ENCODE measurements around the gene RIOK2.

The RIOK2 gene

GRCh38 chr5:97171703-97172102 lies 11.3 kb downstream of the RIOK2 start:
- WGBS (ENCODE audit: insufficient coverage, insufficient read length), result no CpG with 5 or more reads among the region's 3 CpGs
- DNase-seq (ENCODE audit: low read depth, low spot score), result no peak
- H3K27ac ChIP-seq (ENCODE audit: low read length), result no peak overlapping the region
- H3K4me3 ChIP-seq (ENCODE audit: low read length), result no peak overlapping the region
- H3K27me3 ChIP-seq (ENCODE audit: control insufficient read depth, insufficient read depth, low read length), result no peaks in the 10 kb centered on the region
- H3K9me3 ChIP-seq (ENCODE audit: control insufficient read depth, insufficient read depth, low read length), result no peaks in the 10 kb centered on the region
- H3K4me1 ChIP-seq (ENCODE audit: control insufficient read depth, insufficient read depth, low read length), result no peaks in the 10 kb centered on the region
- peaks cover 6% of the 10 kb centered on the region; the same call in 1 of the 2 replicates for H3K36me3 ChIP-seq (ENCODE audit: control insufficient read depth, insufficient read depth, low read length)

- Histone ChIP-seq H3K9me3 (ENCODE audit: control insufficient read depth, insufficient read depth, low read length) (no peaks in the 10 kb centered on the region), H3K27me3 (ENCODE audit: control insufficient read depth, insufficient read depth, low read length) (no peaks in the 10 kb centered on the region), H3K36me3 (ENCODE audit: control insufficient read depth, insufficient read depth, low read length) (peaks cover 8% of the 10 kb centered on the region; the same call in 1 of the 2 replicates), H3K4me3 (ENCODE audit: low read length) (no peak overlapping the region), H3K4me1 (ENCODE audit: control insufficient read depth, insufficient read depth, low read length) (no peaks in the 10 kb centered on the region), H3K27ac (ENCODE audit: low read length) (no peak overlapping the region)
- no CpG with 5 or more reads among the region's 6 CpGs for WGBS (ENCODE audit: insufficient coverage, insufficient read length)
- DNase-seq (ENCODE audit: low read depth, low spot score), result no peak
Observed at GRCh38 chr5:97167435-97167834, 15.6 kb downstream of the RIOK2 start.

- Histone ChIP-seq H3K27me3 (ENCODE audit: control insufficient read depth, insufficient read depth, low read length) (no peaks in the 10 kb centered on the region), H3K4me3 (ENCODE audit: low read length) (no peak overlapping the region), H3K4me1 (ENCODE audit: control insufficient read depth, insufficient read depth, low read length) (no peaks in the 10 kb centered on the region), H3K36me3 (ENCODE audit: control insufficient read depth, insufficient read depth, low read length) (peaks cover 10% of the 10 kb centered on the region; the same call in 1 of the 2 replicates), H3K9me3 (ENCODE audit: control insufficient read depth, insufficient read depth, low read length) (no peaks in the 10 kb centered on the region), H3K27ac (ENCODE audit: low read length) (no peak overlapping the region)
- DNase-seq (ENCODE audit: low read depth, low spot score), result no peak
- WGBS (ENCODE audit: insufficient coverage, insufficient read length), result no CpG with 5 or more reads among the region's 1 CpG
Observed at GRCh38 chr5:97165726-97166125, 17.3 kb downstream of the RIOK2 start.

- Histone ChIP-seq H3K27me3 (ENCODE audit: control insufficient read depth, insufficient read depth, low read length) (no peaks in the 10 kb centered on the region), H3K27ac (ENCODE audit: low read length) (no peak overlapping the region), H3K4me1 (ENCODE audit: control insufficient read depth, insufficient read depth, low read length) (no peaks in the 10 kb centered on the region), H3K9me3 (ENCODE audit: control insufficient read depth, insufficient read depth, low read length) (no peaks in the 10 kb centered on the region), H3K36me3 (ENCODE audit: control insufficient read depth, insufficient read depth, low read length) (peaks cover 10% of the 10 kb centered on the region; the same call in 1 of the 2 replicates), H3K4me3 (ENCODE audit: low read length) (no peak overlapping the region)
- no peak for DNase-seq (ENCODE audit: low read depth, low spot score)
Observed at GRCh38 chr5:97164846-97165245, 18.2 kb downstream of the RIOK2 start.

- H3K27me3 ChIP-seq (ENCODE audit: control insufficient read depth, insufficient read depth, low read length), result no peaks in the 10 kb centered on the region
- no CpG with 5 or more reads among the region's 5 CpGs for WGBS (ENCODE audit: insufficient coverage, insufficient read length)
- H3K36me3 ChIP-seq (ENCODE audit: control insufficient read depth, insufficient read depth, low read length), result peaks cover 10% of the 10 kb centered on the region; the same call in 1 of the 2 replicates
- H3K4me1 ChIP-seq (ENCODE audit: control insufficient read depth, insufficient read depth, low read length), result no peaks in the 10 kb centered on the region
- no peak overlapping the region for H3K27ac ChIP-seq (ENCODE audit: low read length)
- H3K9me3 ChIP-seq (ENCODE audit: control insufficient read depth, insufficient read depth, low read length), result no peaks in the 10 kb centered on the region
- H3K4me3 ChIP-seq (ENCODE audit: low read length), result no peak overlapping the region
- DNase-seq (ENCODE audit: low read depth, low spot score), result no peak
Observed at GRCh38 chr5:97163790-97164285, 19.2 kb downstream of the RIOK2 start.

- Histone ChIP-seq H3K27me3 (ENCODE audit: control insufficient read depth, insufficient read depth, low read length) (no peaks in the 10 kb centered on the region), H3K27ac (ENCODE audit: low read length) (no peak overlapping the region), H3K4me3 (ENCODE audit: low read length) (no peak overlapping the region), H3K4me1 (ENCODE audit: control insufficient read depth, insufficient read depth, low read length) (no peaks in the 10 kb centered on the region), H3K36me3 (ENCODE audit: control insufficient read depth, insufficient read depth, low read length) (peaks cover 10% of the 10 kb centered on the region; the same call in 1 of the 2 replicates), H3K9me3 (ENCODE audit: control insufficient read depth, insufficient read depth, low read length) (no peaks in the 10 kb centered on the region)
- no peak for DNase-seq (ENCODE audit: low read depth, low spot score)
Observed at GRCh38 chr5:97163360-97163764, 19.7 kb downstream of the RIOK2 start.

- Histone ChIP-seq H3K27ac (ENCODE audit: low read length) (no peak overlapping the region), H3K4me1 (ENCODE audit: control insufficient read depth, insufficient read depth, low read length) (no peaks in the 10 kb centered on the region), H3K4me3 (ENCODE audit: low read length) (no peak overlapping the region), H3K9me3 (ENCODE audit: control insufficient read depth, insufficient read depth, low read length) (no peaks in the 10 kb centered on the region), H3K27me3 (ENCODE audit: control insufficient read depth, insufficient read depth, low read length) (no peaks in the 10 kb centered on the region), H3K36me3 (ENCODE audit: control insufficient read depth, insufficient read depth, low read length) (peaks cover 7% of the 10 kb centered on the region; the same call in 1 of the 2 replicates)
- no CpG with 5 or more reads among the region's 4 CpGs for WGBS (ENCODE audit: insufficient coverage, insufficient read length)
- peak; percentile 45 for DNase-seq (ENCODE audit: low read depth, low spot score)
Observed at GRCh38 chr5:97162045-97162444, 21.0 kb downstream of the RIOK2 start.

- no CpG with 5 or more reads among the region's 2 CpGs for WGBS (ENCODE audit: insufficient coverage, insufficient read length)
- peaks cover 3% of the 10 kb centered on the region; the same call in 1 of the 2 replicates for H3K36me3 ChIP-seq (ENCODE audit: control insufficient read depth, insufficient read depth, low read length)
- H3K27ac ChIP-seq (ENCODE audit: low read length), result no peak overlapping the region
- no peaks in the 10 kb centered on the region for H3K27me3 ChIP-seq (ENCODE audit: control insufficient read depth, insufficient read depth, low read length)
- H3K4me3 ChIP-seq (ENCODE audit: low read length), result no peak overlapping the region
- DNase-seq (ENCODE audit: low read depth, low spot score), result no peak
- H3K4me1 ChIP-seq (ENCODE audit: control insufficient read depth, insufficient read depth, low read length), result no peaks in the 10 kb centered on the region
- no peaks in the 10 kb centered on the region for H3K9me3 ChIP-seq (ENCODE audit: control insufficient read depth, insufficient read depth, low read length)
Observed at GRCh38 chr5:97157689-97158088, 25.4 kb downstream of the RIOK2 start.

- Histone ChIP-seq H3K27ac (ENCODE audit: low read length) (no peak overlapping the region), H3K9me3 (ENCODE audit: control insufficient read depth, insufficient read depth, low read length) (no peaks in the 10 kb centered on the region), H3K36me3 (ENCODE audit: control insufficient read depth, insufficient read depth, low read length) (no peaks in the 10 kb centered on the region), H3K27me3 (ENCODE audit: control insufficient read depth, insufficient read depth, low read length) (no peaks in the 10 kb centered on the region), H3K4me1 (ENCODE audit: control insufficient read depth, insufficient read depth, low read length) (no peaks in the 10 kb centered on the region), H3K4me3 (ENCODE audit: low read length) (no peak overlapping the region)
- 100% methylated on average over 1 of the region's 3 CpGs for WGBS (ENCODE audit: insufficient coverage, insufficient read length)
- DNase-seq (ENCODE audit: low read depth, low spot score), result no peak
Observed at GRCh38 chr5:97151370-97151769, 31.7 kb downstream of the RIOK2 start.

GRCh38 chr5:97150401-97150800 lies 32.6 kb downstream of the RIOK2 start:
- DNase-seq (ENCODE audit: low read depth, low spot score), result no peak
- H3K27me3 ChIP-seq (ENCODE audit: control insufficient read depth, insufficient read depth, low read length), result no peaks in the 10 kb centered on the region
- H3K36me3 ChIP-seq (ENCODE audit: control insufficient read depth, insufficient read depth, low read length), result no peaks in the 10 kb centered on the region
- WGBS (ENCODE audit: insufficient coverage, insufficient read length), result no CpG with 5 or more reads among the region's 1 CpG
- H3K4me1 ChIP-seq (ENCODE audit: control insufficient read depth, insufficient read depth, low read length), result no peaks in the 10 kb centered on the region
- no peak overlapping the region for H3K4me3 ChIP-seq (ENCODE audit: low read length)
- H3K9me3 ChIP-seq (ENCODE audit: control insufficient read depth, insufficient read depth, low read length), result no peaks in the 10 kb centered on the region
- H3K27ac ChIP-seq (ENCODE audit: low read length), result no peak overlapping the region

GRCh38 chr5:97149709-97150108 lies 33.3 kb downstream of the RIOK2 start:
- Histone ChIP-seq H3K36me3 (ENCODE audit: control insufficient read depth, insufficient read depth, low read length) (no peaks in the 10 kb centered on the region), H3K27me3 (ENCODE audit: control insufficient read depth, insufficient read depth, low read length) (no peaks in the 10 kb centered on the region), H3K4me1 (ENCODE audit: control insufficient read depth, insufficient read depth, low read length) (no peaks in the 10 kb centered on the region), H3K9me3 (ENCODE audit: control insufficient read depth, insufficient read depth, low read length) (no peaks in the 10 kb centered on the region), H3K27ac (ENCODE audit: low read length) (no peak overlapping the region), H3K4me3 (ENCODE audit: low read length) (no peak overlapping the region)
- DNase-seq (ENCODE audit: low read depth, low spot score), result no peak
- WGBS (ENCODE audit: insufficient coverage, insufficient read length), result no CpG with 5 or more reads among the region's 2 CpGs

Measured in iPS DF 6.9 (cell line).